Bronchial epithelial cell (primary cell): ENCODE results near the gene DGKA. TPM values are rescaled to one million over a fixed set of nuclear protein-coding genes. Genes with fewer than 3 reads are reported as not detected.
A peak's percentile ranks its signal among the peaks of the same experiment; 100 is the strongest.

Source experiments
- DNase-seq: peaks from one replicate; pipeline ENCODE4 v3.0.0-alpha.2; 2010; ENCODE audit warnings: low read depth
- FAIRE-seq: peaks from 2 replicates; lab custom pipeline; 2011; peaks lifted over from hg19 to GRCh38; lab: Jason Lieb, UNC
- H3K27me3 ChIP-seq: 2 replicates; pipeline ENCODE4 v1.5.1; 2011; ENCODE audit warnings: low read length; ENCODE audit not compliant: control insufficient read depth, insufficient read depth
- H3K36me3 ChIP-seq: 2 replicates; pipeline ENCODE4 v1.5.1; 2011; ENCODE audit warnings: low read length; ENCODE audit not compliant: control insufficient read depth, insufficient read depth
- H3K4me3 ChIP-seq: 2 replicates; pipeline ENCODE4 v1.5.1; 2011; ENCODE audit warnings: mild to moderate bottlenecking, low read depth, low read length, control low read depth
- total RNA-seq: library from RNA; depleted of rRNA; stranded (reverse); fragments of >200 nt; gene quantifications from 2 replicates; pipeline ENCODE4 v1.2.1, GENCODE V29; 2014
- TF ChIP-seq, protein P1 (sequence below): IDR thresholded peaks from 2 replicates; pipeline ENCODE4 v1.5.1; 2011; ENCODE audit warnings: mild to moderate bottlenecking, moderate library complexity, low read length, control low read depth, inconsistent platforms; ENCODE audit not compliant: insufficient read depth, severe bottlenecking

The DGKA gene
- total RNA-seq, 1 donor from 2014 or later, result 81.9 TPM

DNA sequence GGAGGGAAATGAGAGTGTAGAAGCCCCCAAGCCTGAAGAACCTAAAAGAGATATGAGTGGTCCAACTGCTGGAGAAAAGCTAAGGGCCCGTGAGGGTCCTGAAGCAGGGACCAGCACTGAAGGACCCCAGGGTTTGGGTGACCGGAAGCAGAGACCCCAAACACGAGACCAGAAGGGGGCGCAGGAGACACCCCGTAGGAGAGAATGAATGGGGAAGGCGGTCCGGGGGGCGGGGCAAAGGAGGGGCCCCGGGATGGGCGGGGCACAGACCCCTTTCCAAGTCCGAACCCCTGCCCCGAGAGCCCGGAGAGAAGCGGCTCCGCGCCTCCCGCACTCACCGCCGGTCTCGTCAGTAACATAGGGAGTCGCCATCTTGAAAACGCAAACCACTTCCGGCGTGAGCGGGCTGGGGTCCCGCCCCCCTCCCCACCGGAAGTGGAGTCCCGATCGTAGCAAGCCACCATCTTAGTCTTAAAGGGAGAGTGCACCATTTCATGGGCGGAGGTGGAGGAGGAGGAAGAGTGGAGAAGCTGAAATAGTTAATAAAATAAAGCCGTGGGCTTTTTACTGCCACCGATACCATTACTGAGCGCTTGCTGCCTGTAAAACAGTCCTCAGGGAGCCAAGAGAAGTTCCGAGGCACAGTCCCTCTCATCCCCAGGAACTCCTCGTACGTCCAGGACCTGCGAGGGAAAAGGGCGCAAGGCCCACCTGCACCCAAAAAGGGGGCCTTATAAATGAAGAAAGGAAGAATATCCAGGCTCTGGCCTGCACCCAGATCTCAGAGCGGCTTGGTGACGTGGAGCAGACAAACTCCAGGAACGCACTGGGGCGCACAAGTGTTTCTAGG lies 4.0 kb upstream of the DGKA start:
- Histone ChIP-seq H3K36me3 (peaks cover 1% of the 10 kb centered on the region), H3K4me3 (peak overlapping the region; percentile 48), H3K27me3 (no peaks in the 10 kb centered on the region)
- FAIRE-seq (no peak), DNase-seq (peak; percentile 81)
- TF ChIP-seq, protein P1, sequence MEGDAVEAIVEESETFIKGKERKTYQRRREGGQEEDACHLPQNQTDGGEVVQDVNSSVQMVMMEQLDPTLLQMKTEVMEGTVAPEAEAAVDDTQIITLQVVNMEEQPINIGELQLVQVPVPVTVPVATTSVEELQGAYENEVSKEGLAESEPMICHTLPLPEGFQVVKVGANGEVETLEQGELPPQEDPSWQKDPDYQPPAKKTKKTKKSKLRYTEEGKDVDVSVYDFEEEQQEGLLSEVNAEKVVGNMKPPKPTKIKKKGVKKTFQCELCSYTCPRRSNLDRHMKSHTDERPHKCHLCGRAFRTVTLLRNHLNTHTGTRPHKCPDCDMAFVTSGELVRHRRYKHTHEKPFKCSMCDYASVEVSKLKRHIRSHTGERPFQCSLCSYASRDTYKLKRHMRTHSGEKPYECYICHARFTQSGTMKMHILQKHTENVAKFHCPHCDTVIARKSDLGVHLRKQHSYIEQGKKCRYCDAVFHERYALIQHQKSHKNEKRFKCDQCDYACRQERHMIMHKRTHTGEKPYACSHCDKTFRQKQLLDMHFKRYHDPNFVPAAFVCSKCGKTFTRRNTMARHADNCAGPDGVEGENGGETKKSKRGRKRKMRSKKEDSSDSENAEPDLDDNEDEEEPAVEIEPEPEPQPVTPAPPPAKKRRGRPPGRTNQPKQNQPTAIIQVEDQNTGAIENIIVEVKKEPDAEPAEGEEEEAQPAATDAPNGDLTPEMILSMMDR, result peak; percentile 80

DNA sequence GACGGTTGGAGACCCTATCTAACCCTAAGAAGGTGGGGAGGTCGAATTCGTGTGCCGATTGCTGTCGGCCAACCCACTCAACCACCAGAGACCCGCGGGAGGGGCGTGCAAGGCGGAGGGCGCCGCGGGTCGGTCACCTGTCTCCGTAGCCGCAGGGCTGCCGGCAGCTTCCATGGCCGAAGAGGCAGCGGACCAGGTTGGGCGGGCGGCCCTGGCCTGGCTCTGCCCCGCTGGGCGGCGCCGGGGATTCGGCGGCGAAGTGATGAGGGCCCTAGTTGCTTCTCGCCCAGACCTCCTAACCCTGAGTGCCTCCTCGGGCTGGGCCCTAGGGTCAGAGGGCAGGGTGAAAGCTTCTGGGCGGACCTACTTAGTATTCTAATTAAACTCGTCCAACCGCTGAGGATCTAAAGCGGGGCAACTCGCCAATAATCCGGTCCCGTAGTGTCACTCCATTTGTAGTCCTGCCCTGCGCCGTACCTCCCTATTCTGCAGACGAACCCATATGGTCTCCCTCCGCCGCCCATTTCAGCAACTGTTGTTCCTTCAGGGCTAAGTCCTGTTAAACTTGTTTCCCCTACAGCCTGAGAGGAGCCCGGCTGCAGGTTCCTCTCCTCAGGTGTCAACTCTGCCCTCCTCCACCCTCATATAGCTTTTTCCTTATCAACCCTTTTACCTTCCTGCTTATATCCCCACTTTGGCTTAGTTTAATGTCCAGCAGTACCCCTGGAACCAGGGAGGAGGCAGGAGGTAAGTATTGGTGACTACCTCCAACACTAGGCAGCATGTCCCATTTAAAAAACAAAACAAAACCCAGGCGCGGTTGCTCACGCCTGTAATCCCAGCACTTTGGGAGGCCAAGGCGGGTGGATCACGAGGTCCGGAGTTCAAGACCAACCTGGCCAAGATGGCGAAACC lies 3.1 kb upstream of the DGKA start, which contains the start of gene PYM1:
Gene PYM1 (minus strand): TSS at position 307 of the 915 bp plus-strand sequence. CDS start 133 bp downstream, at position 174.
- Histone ChIP-seq H3K36me3 (peaks cover 1% of the 10 kb centered on the region), H3K4me3 (peak within 1 kb of the TSS; percentile 48), H3K27me3 (no peaks in the 10 kb centered on the region)
- DNase-seq (peak; percentile 71), FAIRE-seq (no peak)
- TF ChIP-seq, protein P1, result no peak

DNA sequence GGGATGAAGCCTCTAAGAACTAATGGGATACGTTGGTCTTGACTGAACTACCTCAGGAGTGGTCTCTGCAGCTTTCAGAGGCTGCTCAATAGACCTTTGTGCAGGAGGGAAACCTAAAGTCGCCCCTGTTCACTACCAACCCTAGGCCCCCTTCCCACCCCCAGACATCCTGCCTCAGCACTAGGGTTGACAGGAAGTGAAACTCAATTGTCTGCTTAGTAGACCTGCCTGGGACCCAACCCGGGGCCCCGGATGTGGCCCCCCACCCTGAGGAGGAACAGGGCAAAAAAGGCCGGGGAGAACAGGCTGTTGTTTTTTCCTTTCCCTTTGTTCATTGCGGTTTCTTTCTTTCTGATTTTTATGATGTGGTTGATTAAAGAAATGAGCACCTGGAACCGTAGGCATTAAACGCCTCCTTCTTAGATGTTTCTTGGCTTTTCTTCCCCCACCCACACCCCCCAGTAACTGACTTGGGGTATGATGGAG lies 1.6 kb upstream of the DGKA start:
- H3K4me3 ChIP-seq, result no peak overlapping the region
- FAIRE-seq, result no peak

DNA sequence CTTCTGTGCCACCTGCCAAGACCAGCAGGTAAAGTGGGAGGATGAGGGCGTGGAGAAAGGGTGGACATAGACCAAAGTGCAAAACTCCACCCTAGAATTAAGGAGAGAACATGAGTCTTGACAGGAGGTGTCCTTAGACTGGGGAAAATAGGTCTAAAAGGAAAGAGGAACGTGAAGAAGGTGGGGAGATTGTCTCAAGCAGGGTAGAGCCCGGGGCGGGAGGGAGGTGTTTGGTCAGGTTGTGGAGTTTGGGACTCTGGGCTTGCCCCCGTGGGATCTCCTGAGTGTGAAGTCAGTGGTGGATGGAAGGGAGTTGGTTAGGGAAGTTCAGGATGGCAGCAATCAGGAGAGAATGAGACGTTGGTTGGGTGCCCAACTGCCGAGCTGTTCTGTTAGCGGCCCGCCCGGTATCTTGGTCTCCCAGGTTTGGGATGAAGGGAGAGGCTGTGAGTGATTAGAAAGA lies 386 bp downstream of the DGKA start:
- Histone ChIP-seq H3K4me3 (peak overlapping the region; percentile 86), H3K36me3 (peaks cover 8% of the 10 kb centered on the region), H3K27me3 (no peaks in the 10 kb centered on the region)
- FAIRE-seq (no peak), DNase-seq (no peak)
- TF ChIP-seq, protein P1, result no peak

More for the DNA sequence above, 1.6 kb upstream of the DGKA start:
- TF ChIP-seq, protein P1, result no peak
- H3K27me3 ChIP-seq, result no peaks in the 10 kb centered on the region
- peaks cover 4% of the 10 kb centered on the region for H3K36me3 ChIP-seq
- no peak for DNase-seq

DNA sequence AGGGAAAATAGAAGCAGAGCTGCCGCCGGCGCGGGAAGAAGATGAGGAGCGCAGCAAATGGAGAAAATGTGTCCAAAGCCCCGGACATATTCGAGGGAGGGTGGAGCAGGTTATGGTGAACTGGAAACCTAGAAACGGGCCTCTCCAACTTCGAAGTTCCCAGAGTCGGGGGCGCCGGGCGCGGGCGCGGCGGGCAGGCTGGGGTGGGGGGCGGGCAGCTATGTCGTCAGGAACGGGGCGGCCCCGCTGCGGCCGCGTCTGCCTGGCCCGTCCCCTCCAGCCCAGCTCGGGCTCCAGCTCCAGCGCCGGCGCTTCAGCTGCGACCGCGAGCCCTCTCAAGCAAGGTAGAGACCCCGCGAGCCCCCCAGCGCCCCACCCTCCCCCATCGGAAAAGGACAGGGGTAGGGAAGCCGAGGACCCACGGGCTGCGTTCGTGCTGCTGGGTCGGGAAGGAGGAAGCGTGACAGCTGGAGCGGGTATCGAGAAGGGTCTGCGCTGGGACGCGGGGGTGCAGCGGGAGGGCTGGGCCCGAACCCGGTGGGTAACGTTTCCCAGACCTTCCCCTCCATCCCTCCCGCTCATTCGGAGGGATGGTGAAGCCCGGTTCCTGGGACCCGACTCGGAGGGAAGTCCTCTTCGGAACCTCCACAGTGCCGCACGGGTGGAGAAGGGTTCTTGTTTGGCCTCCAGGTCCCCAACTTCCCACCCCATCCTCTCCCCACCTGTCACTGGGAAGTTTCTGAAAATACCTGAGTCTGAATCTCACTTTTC lies 1.0 kb downstream of the DGKA start:
- peak; percentile 25 for DNase-seq
- Histone ChIP-seq H3K27me3 (no peaks in the 10 kb centered on the region), H3K36me3 (peaks cover 8% of the 10 kb centered on the region), H3K4me3 (peak overlapping the region; percentile 86)
- FAIRE-seq, result no peak
- TF ChIP-seq, protein P1, result no peak
